Glutamatergic neuron (in vitro differentiated cells): Measurements from ENCODE around the gene ADA. TPM values are rescaled to one million over a fixed set of nuclear protein-coding genes. Genes with fewer than 3 reads are reported as not detected.

ENCODE experiments used
- DNase-seq: peaks from one replicate; pipeline ENCODE4 v3.0.0; 2022
- H3K27ac Mint-ChIP-seq: one replicate; pipeline ENCODE4 v1.8.0; 2020; ENCODE audit warnings: mild to moderate bottlenecking, mixed read lengths, inconsistent platforms; ENCODE audit not compliant: unreplicated experiment
- H3K27me3 Mint-ChIP-seq: one replicate; pipeline ENCODE4 v1.8.0; 2020; ENCODE audit warnings: mild to moderate bottlenecking, moderate library complexity, mixed read lengths, inconsistent platforms; ENCODE audit not compliant: unreplicated experiment
- H3K36me3 Mint-ChIP-seq: one replicate; pipeline ENCODE4 v1.8.0; 2020; ENCODE audit warnings: mild to moderate bottlenecking, mixed read lengths, inconsistent platforms; ENCODE audit not compliant: unreplicated experiment
- H3K4me1 Mint-ChIP-seq: one replicate; pipeline ENCODE4 v1.8.0; 2020; ENCODE audit warnings: mild to moderate bottlenecking, low read depth, mixed read lengths, inconsistent platforms; ENCODE audit not compliant: unreplicated experiment
- H3K4me3 Mint-ChIP-seq: one replicate; pipeline ENCODE4 v1.8.0; 2020; ENCODE audit warnings: mild to moderate bottlenecking, mixed read lengths, inconsistent platforms; ENCODE audit not compliant: unreplicated experiment
- H3K9me3 Mint-ChIP-seq: one replicate; pipeline ENCODE4 v1.8.0; 2020; ENCODE audit warnings: mild to moderate bottlenecking, moderate library complexity, mixed read lengths, inconsistent platforms; ENCODE audit not compliant: unreplicated experiment
- CTCF ChIP-seq: fragments of 200-600 bp; sonication (generic); IDR thresholded peaks from one replicate; pipeline ENCODE4 v1.5.0; 2021; ENCODE audit not compliant: partially characterized antibody, unreplicated experiment
- total RNA-seq: library from RNA; stranded (reverse); fragmentation: NEBNext Ultra II Directional; extraction: Animal tissue kit (Norgen Biotek cat#: 25700); gene quantifications from one replicate; pipeline ENCODE4 v1.2.1, GENCODE V29; 2021; ENCODE audit not compliant: unreplicated experiment

Gene ADA
- total RNA-seq, 1 donor from 2014 or later: 3.1 TPM

GRCh38 chr20:44686934-44687333 lies 35.4 kb upstream of the ADA start:
- Mint-ChIP-seq H3K27me3 (peaks cover 9% of the 10 kb centered on the region), H3K36me3 (no peaks in the 10 kb centered on the region), H3K4me1 (peaks cover 29% of the 10 kb centered on the region), H3K27ac (no peak overlapping the region), H3K9me3 (peaks cover 14% of the 10 kb centered on the region), H3K4me3 (no peak overlapping the region)
- no peak for TF ChIP-seq CTCF
- no peak for DNase-seq

GRCh38 chr20:44684047-44684967 lies 32.8 kb upstream of the ADA start:
- peaks cover 12% of the 10 kb centered on the region for H3K4me1 Mint-ChIP-seq
- TF ChIP-seq CTCF: no peak
- no peak overlapping the region for H3K4me3 Mint-ChIP-seq
- H3K36me3 Mint-ChIP-seq: no peaks in the 10 kb centered on the region
- H3K27me3 Mint-ChIP-seq: no peaks in the 10 kb centered on the region
- DNase-seq: no peak
- H3K9me3 Mint-ChIP-seq: peaks cover 4% of the 10 kb centered on the region
- H3K27ac Mint-ChIP-seq: peak overlapping the region; percentile 70

- peak; percentile 71 for DNase-seq
- Mint-ChIP-seq H3K27me3 (peaks cover under 1% of the 10 kb centered on the region), H3K4me3 (no peak overlapping the region), H3K4me1 (peaks cover 15% of the 10 kb centered on the region), H3K36me3 (no peaks in the 10 kb centered on the region), H3K9me3 (peaks cover 4% of the 10 kb centered on the region), H3K27ac (no peak overlapping the region)
- peak; percentile 70 for TF ChIP-seq CTCF
These were observed 32.0 kb upstream of the ADA start for GRCh38 chr20:44683263-44684046.

DNA sequence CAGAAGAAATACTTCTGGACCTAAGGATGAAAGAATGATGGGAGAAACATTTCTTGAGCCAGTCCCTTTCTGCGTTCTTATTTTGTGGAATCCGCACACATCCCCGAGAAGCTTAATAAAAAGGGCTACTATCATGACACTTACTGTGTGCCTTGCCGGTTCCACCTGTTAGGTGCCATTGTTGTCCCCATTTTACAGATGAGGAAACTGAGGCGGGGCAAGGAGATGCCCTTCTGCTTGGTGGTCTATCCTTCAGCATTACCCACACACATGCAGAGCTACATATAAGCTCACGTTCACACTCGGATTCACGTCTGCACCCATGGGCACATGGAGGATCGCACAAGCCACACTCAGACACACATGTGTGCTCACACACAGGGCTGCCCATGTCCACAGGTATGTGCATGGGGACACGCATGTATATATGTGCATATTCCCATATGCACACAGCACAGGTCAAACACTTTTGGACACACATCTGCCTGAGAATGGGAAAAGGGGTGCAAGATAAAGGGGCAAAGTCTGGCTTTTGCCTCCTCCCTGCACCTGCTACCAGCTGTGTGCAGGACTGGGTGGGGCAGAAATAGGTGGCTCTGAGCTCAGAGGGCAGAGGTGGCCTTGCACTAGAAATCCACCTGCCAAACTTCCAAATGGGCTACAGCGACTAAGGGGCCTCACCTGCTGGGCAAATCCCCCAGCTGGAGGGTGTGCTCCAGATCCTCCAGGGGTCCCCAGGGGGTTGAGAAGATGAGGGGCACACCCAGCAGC lies 30.5 kb upstream of the ADA start:
- TF ChIP-seq CTCF: no peak
- H3K27me3 Mint-ChIP-seq: peaks cover 2% of the 10 kb centered on the region
- H3K4me1 Mint-ChIP-seq: peaks cover 17% of the 10 kb centered on the region

More for the DNA sequence above, 30.5 kb upstream of the ADA start:
- DNase-seq: no peak
- Mint-ChIP-seq H3K27ac (no peak overlapping the region), H3K9me3 (peaks cover 3% of the 10 kb centered on the region), H3K36me3 (no peaks in the 10 kb centered on the region), H3K4me3 (no peak overlapping the region)
